Erythroblast (primary cell): ENCODE data around the gene UNCX.

Source experiments
- GATA1 ChIP-seq: IDR thresholded peaks from 2 replicates; pipeline ENCODE4 v1.6.1; 2011; ENCODE audit warnings: low read depth, mild to moderate bottlenecking, control low read depth, low read length, moderate library complexity
- POLR2A ChIP-seq: IDR thresholded peaks from 2 replicates; pipeline ENCODE4 v1.6.1; 2011; ENCODE audit warnings: mild to moderate bottlenecking, low read length

GRCh38 chr7:1269336-1269890 is 36.7 kb downstream of the UNCX start:
- TF ChIP-seq POLR2A: no peak
- no peak for TF ChIP-seq GATA1
